ENCODE data around the gene ANXA3.
A peak's percentile ranks its signal among the peaks of the same experiment; 100 is the strongest.
"Not testable (repeated sequence)": the region's sequence is repeated elsewhere in the genome, so short reads cannot be mapped to it uniquely, and the experiment has no call there.

ANXA3 gene

DNA sequence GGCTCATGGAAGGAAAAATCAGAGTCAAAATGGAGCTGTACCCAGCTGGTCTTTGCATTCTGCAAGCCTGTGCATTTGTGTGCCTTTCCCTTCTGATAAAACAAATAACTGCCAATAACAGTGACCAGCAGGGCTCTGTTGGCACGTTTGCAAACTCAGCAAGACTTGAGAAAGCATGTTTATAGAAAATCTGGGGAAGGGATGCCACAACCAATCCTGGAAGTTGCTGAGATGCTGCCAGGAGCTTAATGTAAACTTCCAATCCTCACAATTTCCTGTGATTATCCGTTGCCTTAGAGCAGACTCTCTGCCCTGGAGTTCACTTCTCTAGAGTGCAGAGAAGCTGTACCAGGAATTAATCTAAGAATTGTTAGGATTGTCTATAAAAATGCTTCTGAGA is 6.9 kb upstream of the ANXA3 start:
- no peak for DNase-seq

GRCh38 chr4:78545275-78546246 is 6.0 kb upstream of the ANXA3 start:
- no peak for DNase-seq

DNA sequence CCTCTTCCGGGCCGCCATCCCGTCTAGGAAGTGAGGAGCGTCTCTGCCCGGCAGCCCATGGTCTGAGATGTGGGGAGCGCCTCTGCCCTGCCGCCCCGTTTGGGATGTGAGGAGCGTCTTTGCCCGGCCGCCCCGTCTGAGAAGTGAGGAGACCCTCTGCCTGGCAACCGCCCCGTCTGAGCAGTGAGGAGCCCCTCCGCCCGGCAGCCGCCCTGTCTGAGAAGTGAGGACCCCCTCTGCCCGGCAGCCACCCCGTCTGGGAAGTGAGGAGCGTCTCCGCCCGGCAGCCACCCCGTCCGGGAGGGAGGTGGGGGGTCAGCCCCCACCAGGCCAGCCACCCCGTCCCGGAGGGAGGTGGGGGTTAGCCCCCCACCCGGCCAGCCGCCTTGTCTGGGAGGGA is 3.7 kb upstream of the ANXA3 start:
- not testable (repeated sequence) for DNase-seq

DNA sequence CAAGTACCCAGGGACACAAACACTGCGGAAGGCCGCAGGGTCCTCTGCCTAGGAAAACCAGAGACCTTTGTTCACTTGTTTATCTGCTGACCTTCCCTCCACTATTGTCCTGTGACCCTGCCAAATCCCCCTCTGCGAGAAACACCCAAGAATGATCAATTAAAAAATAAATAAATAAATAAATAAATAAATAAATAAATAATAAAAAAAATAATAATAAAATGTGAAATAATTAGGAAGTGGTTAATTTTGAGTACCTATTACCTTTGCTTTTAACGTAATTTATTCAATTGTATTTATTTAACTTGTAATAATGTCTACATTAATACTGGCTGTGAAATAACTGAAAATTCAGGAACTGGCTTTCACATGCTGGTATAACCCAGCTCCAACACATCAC is 2.7 kb upstream of the ANXA3 start:
- DNase-seq, result not testable (repeated sequence)

- DNase-seq, result peak; percentile 95
These were observed 946 bp downstream of the ANXA3 start for GRCh38 chr4:78552389-78553042.

GRCh38 chr4:78553043-78553396 is 1.4 kb downstream of the ANXA3 start:
- DNase-seq, result no peak

- DNase-seq, result no peak
These were observed 2.0 kb downstream of the ANXA3 start for GRCh38 chr4:78553529-78554060.

- DNase-seq, result no peak
These were observed 5.1 kb downstream of the ANXA3 start for GRCh38 chr4:78556665-78557064.

GRCh38 chr4:78557841-78558240 is 6.3 kb downstream of the ANXA3 start:
- no peak for DNase-seq

DNA sequence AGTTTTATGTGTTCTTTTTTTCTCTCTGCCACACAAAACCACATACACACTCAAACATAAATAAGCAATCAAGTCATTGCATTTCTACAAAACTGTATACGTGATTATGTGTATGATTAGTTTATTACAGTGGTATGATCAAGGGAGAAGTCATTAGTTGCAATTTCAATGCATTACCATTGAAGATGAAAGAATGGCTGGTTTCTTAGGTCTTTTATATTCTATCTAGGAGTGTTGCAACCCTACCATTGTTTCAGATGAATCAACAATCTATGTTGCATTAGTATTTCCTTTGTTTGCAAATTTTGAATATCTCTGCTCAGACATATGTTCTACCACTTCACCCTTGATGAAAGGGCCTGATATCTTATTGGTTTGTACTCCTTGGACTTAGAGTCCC is 6.8 kb downstream of the ANXA3 start:
- DNase-seq, result no peak

DNA sequence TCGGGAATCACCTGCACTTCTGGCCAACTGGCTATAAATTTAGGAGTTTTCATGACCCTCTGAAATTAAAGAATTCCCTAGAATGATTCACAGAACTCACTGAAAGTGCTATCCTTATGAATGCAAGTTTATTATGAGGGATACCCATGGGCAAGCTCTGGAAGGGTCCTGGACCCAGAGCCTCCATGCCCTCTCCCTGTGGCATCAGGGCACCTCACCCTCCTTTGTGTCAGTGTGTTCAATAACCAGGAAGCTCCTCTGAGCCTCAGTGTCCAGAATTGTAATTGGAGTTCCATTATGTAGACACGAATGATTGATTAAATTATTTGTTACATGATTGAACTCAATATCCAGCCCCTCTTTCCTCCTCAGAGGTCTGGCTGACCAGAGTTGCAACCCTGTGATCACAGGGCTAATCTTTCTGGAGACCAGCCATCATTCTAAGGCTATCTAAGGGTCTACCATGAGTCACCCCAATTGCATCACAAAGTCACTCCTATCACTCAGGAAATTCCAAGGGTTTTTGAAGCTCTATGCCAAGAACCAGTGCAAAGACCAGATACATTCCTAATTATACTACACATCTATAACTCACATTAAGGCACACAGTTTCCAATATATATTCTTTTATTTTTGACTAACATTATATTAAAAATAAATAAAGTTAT is 8.9 kb downstream of the ANXA3 start:
- DNase-seq, result peak; percentile 79

- peak; percentile 44 for DNase-seq
These were observed 10.1 kb downstream of the ANXA3 start for GRCh38 chr4:78561677-78562076.

GRCh38 chr4:78562687-78563086 is 11.1 kb downstream of the ANXA3 start:
- no peak for DNase-seq

DNA sequence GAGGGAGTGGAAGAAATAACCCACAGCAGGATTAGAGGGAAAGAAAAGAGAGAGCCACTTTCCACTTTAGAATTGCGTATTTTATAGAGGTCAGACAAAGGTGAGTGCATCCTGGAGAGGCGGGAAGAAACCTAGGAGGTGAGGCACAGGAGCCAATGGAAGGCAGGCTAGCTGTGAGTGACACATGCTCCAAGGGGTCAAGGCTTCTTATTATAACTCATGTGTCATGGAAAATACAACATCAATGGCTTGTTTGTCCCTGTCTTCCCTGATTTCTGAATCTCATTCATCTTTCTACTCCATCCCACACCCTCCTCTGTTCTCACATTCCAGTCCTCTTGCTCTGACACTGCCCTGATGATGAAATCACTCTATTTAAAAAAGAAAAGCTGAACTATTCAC is 14.4 kb downstream of the ANXA3 start:
- DNase-seq, result peak; percentile 54

GRCh38 chr4:78566834-78567499 is 15.4 kb downstream of the ANXA3 start:
- DNase-seq, result no peak

GRCh38 chr4:78567500-78568060 is 16.0 kb downstream of the ANXA3 start:
- DNase-seq, result no peak

GRCh38 chr4:78568640-78569305 is 17.2 kb downstream of the ANXA3 start:
- DNase-seq, result no peak

DNA sequence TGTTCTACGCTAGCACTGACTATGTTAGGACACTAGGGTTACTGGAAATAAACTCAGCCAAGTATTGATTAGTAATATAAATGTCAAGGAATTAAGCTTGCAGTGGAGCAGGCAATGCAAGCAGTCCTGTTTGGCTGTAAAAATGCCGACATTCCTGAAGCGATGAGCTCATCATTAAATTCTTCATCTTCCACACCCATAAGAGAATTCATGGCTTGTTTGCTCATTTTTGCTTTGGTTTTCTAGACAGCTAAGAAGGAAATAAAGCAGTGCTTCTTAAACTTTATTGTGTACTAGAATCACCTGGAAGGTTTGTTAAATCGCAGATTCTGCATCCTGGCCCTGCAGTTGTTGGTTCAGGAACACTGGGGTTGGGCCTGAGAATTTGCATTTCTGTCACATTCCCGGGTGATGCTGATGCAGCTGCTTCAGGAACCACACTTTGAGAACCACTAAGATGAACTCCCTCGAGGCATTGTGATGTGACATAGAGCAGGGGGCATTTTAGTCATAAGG is 17.8 kb downstream of the ANXA3 start:
- DNase-seq, result peak; percentile 71

DNA sequence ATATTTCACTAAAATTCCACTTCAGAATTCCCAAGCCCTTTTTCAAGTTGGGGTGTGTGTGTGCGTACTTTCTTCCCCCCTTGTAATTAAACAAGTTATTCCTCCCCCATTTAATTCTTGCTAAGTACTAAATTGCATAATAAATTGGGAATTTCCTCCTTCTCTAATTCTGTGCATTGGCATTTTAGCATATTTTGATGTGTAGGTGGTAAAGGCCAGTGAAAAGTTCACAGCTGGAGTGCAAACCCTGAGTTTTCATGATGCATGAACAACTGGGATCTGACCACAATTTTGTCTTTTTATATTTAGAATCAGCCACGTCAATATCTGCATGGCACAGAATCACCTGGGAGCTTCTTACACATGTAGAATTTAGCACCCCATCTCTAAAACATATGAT is 18.5 kb downstream of the ANXA3 start:
- no peak for DNase-seq

DNA sequence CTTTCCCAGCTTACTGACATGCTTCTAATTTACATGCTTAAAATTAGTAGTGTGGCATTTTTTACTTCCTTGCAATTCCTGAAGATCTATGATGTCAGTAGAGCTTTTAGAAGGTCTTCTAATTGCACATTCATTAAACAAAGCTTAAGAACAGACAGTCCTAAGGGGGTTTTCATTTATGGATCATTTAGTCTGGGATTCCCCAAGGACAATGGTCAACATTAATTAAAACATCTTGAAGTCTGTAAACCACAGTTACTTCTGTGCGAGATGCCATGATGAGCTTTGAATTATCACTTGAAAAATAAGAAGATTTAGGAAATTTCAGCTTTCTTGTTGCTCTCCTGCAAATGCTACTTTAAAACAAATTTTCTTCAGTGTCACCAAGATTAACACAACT is 20.2 kb downstream of the ANXA3 start:
- no peak for DNase-seq

- DNase-seq, result no peak
These were observed 27.3 kb downstream of the ANXA3 start for GRCh38 chr4:78578674-78579425.
